GM10248 (cell line): ENCODE measurements around the gene ATP5F1D.

Source experiments
- CTCF ChIA-PET: fragments of 300-600 bp; sonication (Branson Sonifier 250); formaldehyde crosslinking; extraction: SDS; loops from one replicate; lab custom pipeline; 2021; ENCODE audit warnings: antibody characterized with exemption; lab: Yijun Ruan, JAX
- POLR2A ChIA-PET: fragments of 350-650 bp; sonication (Branson Sonifier 250); formaldehyde crosslinking; extraction: SDS; loops from one replicate; lab custom pipeline; 2020; ENCODE audit warnings: antibody characterized with exemption; lab: Yijun Ruan, JAX
- DNase-seq: peaks from one replicate; pipeline ENCODE4 v3.0.0; 2012; ENCODE audit errors: extremely low spot score
- TF ChIP-seq, protein P1 (sequence below): IDR thresholded peaks from 2 replicates; pipeline ENCODE4 v1.5.1; 2012; ENCODE audit warnings: mild to moderate bottlenecking, low read depth; ENCODE audit errors: extremely low read depth, missing control alignments, control extremely low read depth

The ATP5F1D gene

DNA sequence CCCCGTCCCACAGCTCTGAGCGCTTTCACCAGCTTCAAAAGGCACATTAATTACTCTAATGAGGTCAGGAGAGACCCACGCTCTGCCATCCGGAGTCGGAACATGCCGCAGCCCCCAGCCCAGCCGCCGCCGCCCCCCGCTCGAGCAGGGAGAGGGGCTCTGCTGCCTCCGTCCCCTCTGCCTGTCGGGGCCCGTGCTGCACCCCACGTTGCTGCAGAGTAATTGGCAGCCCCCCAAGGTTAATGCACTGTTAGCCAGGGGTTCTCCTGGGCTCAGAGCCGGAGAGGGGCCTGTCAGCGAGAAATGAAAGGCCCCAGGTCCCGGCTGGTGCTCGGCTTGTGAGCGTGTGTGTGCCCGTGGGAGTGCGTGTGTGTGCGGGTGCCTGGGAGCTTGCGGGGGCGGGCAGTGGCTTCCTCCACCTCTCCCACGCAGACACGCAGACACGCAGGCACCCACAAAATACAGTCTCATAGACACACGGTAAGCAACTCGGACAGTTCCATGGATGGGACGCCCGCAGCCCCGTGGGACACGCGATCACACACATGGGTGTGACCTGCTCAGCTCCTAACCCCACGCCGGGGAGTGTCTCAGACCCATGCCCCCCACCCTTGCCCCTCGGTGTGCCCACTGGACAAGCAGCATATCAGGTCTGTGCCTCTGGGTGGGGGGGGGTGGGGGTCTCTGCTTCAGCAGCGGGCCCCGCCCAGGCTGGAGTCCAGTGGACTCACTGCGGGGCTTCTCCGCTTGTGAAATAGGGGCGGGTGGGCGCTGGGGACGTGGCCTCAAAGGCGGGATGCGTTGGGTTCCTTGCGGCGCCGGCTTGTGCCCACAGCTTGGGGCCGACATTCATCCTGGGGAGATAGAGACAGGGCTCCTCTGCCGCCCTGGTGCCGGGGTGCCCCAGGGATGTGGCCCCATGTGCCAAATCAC lies 39.4 kb downstream of the ATP5F1D start:
- no peak for DNase-seq
- POLR2A ChIA-PET: no interaction called here
- CTCF ChIA-PET: interaction anchor here (1.1 to 4.7 kb wide), 10 partner anchors 11 to 129 kb away, joined by 3 to 87 read pairs (median 6); partner anchors contain the start of genes CIRBP and NDUFS7
- TF ChIP-seq, protein P1, sequence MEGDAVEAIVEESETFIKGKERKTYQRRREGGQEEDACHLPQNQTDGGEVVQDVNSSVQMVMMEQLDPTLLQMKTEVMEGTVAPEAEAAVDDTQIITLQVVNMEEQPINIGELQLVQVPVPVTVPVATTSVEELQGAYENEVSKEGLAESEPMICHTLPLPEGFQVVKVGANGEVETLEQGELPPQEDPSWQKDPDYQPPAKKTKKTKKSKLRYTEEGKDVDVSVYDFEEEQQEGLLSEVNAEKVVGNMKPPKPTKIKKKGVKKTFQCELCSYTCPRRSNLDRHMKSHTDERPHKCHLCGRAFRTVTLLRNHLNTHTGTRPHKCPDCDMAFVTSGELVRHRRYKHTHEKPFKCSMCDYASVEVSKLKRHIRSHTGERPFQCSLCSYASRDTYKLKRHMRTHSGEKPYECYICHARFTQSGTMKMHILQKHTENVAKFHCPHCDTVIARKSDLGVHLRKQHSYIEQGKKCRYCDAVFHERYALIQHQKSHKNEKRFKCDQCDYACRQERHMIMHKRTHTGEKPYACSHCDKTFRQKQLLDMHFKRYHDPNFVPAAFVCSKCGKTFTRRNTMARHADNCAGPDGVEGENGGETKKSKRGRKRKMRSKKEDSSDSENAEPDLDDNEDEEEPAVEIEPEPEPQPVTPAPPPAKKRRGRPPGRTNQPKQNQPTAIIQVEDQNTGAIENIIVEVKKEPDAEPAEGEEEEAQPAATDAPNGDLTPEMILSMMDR: no peak

DNA sequence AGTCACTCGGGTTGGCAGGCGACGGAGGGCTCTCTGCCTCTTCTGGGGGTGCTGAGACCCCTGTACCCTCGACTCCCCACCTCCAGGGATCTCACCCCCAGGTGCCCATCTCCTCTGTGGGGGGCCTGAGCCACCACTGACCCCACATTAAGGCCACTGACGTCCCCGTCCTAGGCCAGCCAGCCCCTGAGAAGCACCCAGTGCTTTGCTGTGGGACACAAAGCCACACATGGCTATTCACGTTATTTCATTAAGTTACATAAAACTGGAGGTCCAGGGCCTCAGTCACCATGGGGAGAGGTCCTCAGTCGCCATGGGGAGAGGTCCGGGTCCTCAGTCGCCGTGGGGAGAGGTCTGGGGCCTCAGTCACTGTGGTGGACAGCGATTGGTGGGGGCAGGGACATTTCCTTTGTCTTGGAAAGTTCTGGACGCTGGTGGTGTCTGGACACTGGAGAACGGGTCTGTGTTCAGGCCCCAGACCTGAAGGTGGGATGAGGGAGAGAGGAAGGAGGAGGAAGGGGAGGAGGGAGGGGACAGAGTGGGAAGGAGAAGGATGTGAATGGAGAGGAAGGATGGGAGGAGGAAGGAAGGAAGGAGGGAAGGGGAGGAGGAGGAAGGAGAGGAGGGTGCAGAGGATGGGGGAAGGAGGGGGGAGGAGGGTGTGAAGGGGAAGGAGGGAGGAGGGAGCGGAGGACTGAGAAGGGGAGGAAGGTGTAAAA lies 40.2 kb downstream of the ATP5F1D start:
- POLR2A ChIA-PET: no interaction called here

DNA sequence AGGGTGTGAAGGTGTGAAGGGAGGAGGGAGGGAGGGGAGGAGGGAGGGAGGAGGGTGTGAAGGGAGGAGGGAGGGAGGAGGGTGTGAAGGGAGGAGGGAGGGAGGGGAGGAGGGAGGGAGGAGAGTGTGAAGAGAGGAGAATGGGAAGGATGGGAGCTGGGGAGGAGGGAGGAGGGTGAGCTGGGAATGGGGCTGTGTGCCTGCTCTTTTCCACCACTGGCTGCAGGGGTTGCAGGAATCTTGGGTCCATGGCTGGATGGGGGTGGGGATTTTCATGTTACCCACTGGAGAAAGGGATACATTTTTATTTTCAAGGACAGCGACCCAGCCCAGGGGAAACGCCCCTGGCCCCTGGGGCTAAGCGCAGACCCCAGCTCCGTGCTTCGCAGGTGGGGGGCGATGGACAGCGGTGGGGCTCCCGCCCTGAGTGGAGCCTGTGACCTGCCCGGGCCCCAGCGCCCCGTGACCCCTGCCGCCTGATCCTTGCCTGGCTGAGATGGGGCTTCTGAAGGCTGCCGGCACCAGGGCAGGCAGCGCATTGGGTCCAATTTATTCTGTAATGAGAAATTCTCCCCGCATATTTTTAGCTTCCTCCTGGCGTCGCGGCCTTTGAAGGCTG lies 41.1 kb downstream of the ATP5F1D start:
- ChIA-PET CTCF (interaction anchor here (0.9 kb wide), 1 partner anchor 90 kb away, joined by 3 read pairs; no protein-coding TSS in a partner anchor), POLR2A (no interaction called here)
- TF ChIP-seq, protein P1: no peak
- DNase-seq: no peak

More for the DNA sequence above, 40.2 kb downstream of the ATP5F1D start:
- CTCF ChIA-PET: interaction anchor here (4.3 kb wide), 1 partner anchor 38 kb away, joined by 20 read pairs; no protein-coding TSS in a partner anchor
- DNase-seq: no peak
- TF ChIP-seq, protein P1: no peak

DNA sequence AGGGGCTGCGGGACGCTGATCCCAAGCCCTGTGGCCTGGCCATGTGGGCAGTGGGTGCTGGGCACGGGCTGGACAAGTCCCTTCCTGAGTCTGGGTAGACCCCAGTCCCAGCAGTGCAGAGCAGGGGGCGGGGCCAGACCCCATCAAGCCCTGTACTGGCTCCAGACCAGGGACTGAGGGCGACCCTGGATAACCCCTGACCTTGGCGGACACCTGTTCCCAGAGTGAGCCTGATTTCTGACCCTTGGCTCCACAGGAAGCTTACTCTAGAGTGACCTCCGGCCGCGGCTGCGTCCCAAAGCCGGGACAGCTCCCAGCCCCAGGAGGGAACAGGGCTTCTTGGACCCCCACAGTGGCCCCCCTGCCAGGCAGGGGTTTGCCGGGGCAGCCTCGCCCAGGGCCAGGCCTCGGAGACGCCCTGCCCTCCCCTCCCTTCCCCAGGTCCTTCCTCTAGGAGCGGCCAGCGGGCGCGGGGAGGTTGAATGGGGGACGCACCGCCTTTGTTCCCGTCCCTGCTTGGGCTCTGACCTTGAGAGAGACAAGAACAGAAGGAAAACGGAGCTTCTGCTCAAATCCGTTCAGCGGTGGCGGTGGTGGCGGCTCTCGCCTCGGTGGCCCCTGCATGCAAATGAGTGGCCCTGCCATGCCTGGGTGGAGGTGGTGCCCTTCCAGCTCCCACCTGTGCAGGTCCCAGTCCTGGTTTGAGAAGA lies 41.8 kb downstream of the ATP5F1D start:
- ChIA-PET CTCF (interaction anchor here (0.9 to 1.2 kb wide), 3 partner anchors 17 to 89 kb away, joined by 3 to 4 read pairs (median 3); a partner anchor contains a TSS), POLR2A (no interaction called here)
- no peak for DNase-seq
- TF ChIP-seq, protein P1: no peak

DNA sequence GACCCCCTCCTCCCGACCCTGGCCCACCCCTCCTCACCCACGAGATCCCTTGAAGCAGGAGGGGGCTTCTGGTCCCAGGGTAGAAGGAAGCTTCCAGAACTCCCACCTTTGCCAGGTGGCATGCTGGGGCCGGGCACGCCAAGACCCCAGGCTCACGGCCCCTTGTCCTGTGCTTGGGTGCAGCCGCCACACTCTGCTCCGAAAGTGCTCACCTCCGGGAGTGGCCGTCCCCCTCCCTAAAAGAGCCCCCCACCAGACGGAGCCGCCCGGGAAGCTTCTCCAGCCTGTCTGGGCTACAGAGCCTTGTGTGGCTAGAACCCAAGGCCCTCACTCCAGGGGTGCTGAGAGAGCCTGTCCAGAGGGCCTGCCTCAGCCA lies 42.4 kb downstream of the ATP5F1D start:
- DNase-seq: no peak
- TF ChIP-seq, protein P1: no peak
- CTCF ChIA-PET: interaction anchor here (0.9 to 1.4 kb wide), 3 partner anchors 18 to 88 kb away, joined by 3 to 9 read pairs (median 4); a partner anchor contains a TSS
- POLR2A ChIA-PET: interaction anchor here (0.9 kb wide), 1 partner anchor 9 kb away, joined by 4 read pairs; the partner anchor contains the start of gene FAM174C
